SK-N-SH treated with all-trans-retinoic acid at 6 μM for 48 hours (cell line): ENCODE measurements around the gene NCAM1.

Experiments
- ATAC-seq: fragments of 200-7000 bp; cut with Tn5 transposase; 3 replicates; pipeline ENCODE4 v1.9.1; 2020; ENCODE audit warnings: mild to moderate bottlenecking, moderate library complexity
- ARNTL ChIP-seq: fragments of 450-650 bp; formaldehyde crosslinking; IDR thresholded peaks from 2 replicates; pipeline ENCODE4 v1.5.0; 2020; ENCODE audit warnings: low read depth, mild to moderate bottlenecking, moderate library complexity, borderline replicate concordance
- BACH2 ChIP-seq: fragments of 250-450 bp; sonication (Bioruptor Pico); IDR thresholded peaks from 2 replicates; pipeline ENCODE4 v1.9.0; 2021; ENCODE audit warnings: mild to moderate bottlenecking, borderline replicate concordance
- CREB5 ChIP-seq: fragments of 250-450 bp; sonication (Bioruptor Pico); IDR thresholded peaks from 2 replicates; pipeline ENCODE4 v1.5.1; 2020; ENCODE audit warnings: low read depth, mild to moderate bottlenecking, moderate library complexity
- CSDC2 ChIP-seq: fragments of 250-450 bp; sonication (Bioruptor Pico); IDR thresholded peaks from 2 replicates; pipeline ENCODE4 v1.5.0; 2020; ENCODE audit warnings: mild to moderate bottlenecking, moderate library complexity
- CSRNP3 ChIP-seq: fragments of 250-450 bp; sonication (Bioruptor Pico); IDR thresholded peaks from 2 replicates; pipeline ENCODE4 v1.5.1; 2021; ENCODE audit warnings: mild to moderate bottlenecking, moderate library complexity
- ESRRG ChIP-seq: fragments of 250-450 bp; sonication (Bioruptor Pico); IDR thresholded peaks from 2 replicates; pipeline ENCODE4 v1.6.1; 2021; ENCODE audit warnings: mild to moderate bottlenecking
- GLIS3 ChIP-seq: fragments of 250-450 bp; sonication (Bioruptor Pico); IDR thresholded peaks from 2 replicates; pipeline ENCODE4 v1.5.0; 2020; ENCODE audit warnings: mild to moderate bottlenecking, moderate library complexity
- ISL1 ChIP-seq: fragments of 250-450 bp; sonication (Bioruptor Pico); IDR thresholded peaks from 2 replicates; pipeline ENCODE4 v2.1.2; 2022; ENCODE audit warnings: mild to moderate bottlenecking, moderate library complexity
- OSR1 ChIP-seq: fragments of 250-450 bp; sonication (Bioruptor Pico); IDR thresholded peaks from 2 replicates; pipeline ENCODE4 v1.8.0; 2022; ENCODE audit warnings: moderate library complexity, mild to moderate bottlenecking, inconsistent platforms
- PATZ1 ChIP-seq: fragments of 250-450 bp; sonication (Bioruptor Pico); IDR thresholded peaks from 2 replicates; pipeline ENCODE4 v1.8.0; 2020; ENCODE audit warnings: mild to moderate bottlenecking, moderate library complexity, borderline replicate concordance
- PPARA ChIP-seq: fragments of 250-450 bp; sonication (Bioruptor Pico); IDR thresholded peaks from 2 replicates; pipeline ENCODE4 v1.5.0; 2020; ENCODE audit warnings: mild to moderate bottlenecking, borderline replicate concordance
- RARB ChIP-seq: fragments of 250-450 bp; sonication (Bioruptor Pico); IDR thresholded peaks from 2 replicates; pipeline ENCODE4 v1.8.0; 2021; ENCODE audit warnings: mild to moderate bottlenecking, moderate library complexity
- SNAI2 ChIP-seq: fragments of 250-450 bp; sonication (Bioruptor Pico); IDR thresholded peaks from 2 replicates; pipeline ENCODE4 v1.5.0; 2020; ENCODE audit warnings: mild to moderate bottlenecking, moderate library complexity
- TCF4 ChIP-seq: fragments of 250-450 bp; sonication (Bioruptor Pico); IDR thresholded peaks from 2 replicates; pipeline ENCODE4 v1.8.0; 2021; ENCODE audit warnings: mild to moderate bottlenecking, moderate library complexity, borderline replicate concordance
- TSHZ2 ChIP-seq: fragments of 250-450 bp; sonication (Bioruptor Pico); IDR thresholded peaks from 2 replicates; pipeline ENCODE4 v1.5.0; 2020; ENCODE audit warnings: mild to moderate bottlenecking, moderate library complexity
- ZC3H10 ChIP-seq: fragments of 250-450 bp; sonication (Bioruptor Pico); IDR thresholded peaks from 2 replicates; pipeline ENCODE4 v1.5.1; 2021; ENCODE audit warnings: mild to moderate bottlenecking, moderate library complexity
- ZFP3 ChIP-seq: fragments of 250-450 bp; sonication (Bioruptor Pico); IDR thresholded peaks from 2 replicates; pipeline ENCODE4 v1.5.0; 2020; ENCODE audit warnings: mild to moderate bottlenecking, moderate library complexity
- ZFP30 ChIP-seq: fragments of 450-650 bp; formaldehyde crosslinking; IDR thresholded peaks from 2 replicates; pipeline ENCODE4 v1.5.0; 2022; ENCODE audit warnings: mild to moderate bottlenecking, moderate library complexity
- ZNF565 ChIP-seq: fragments of 450-650 bp; formaldehyde crosslinking; conservative IDR thresholded peaks from 2 replicates; pipeline ENCODE4 v1.5.0; 2020; ENCODE audit warnings: low read depth, mild to moderate bottlenecking, moderate library complexity
- ZNF70 ChIP-seq: fragments of 450-650 bp; formaldehyde crosslinking; IDR thresholded peaks from 2 replicates; pipeline ENCODE4 v1.5.0; 2020; ENCODE audit warnings: mild to moderate bottlenecking, moderate library complexity
- ZNF8 ChIP-seq: fragments of 450-650 bp; formaldehyde crosslinking; IDR thresholded peaks from 2 replicates; pipeline ENCODE4 v1.5.0; 2020; ENCODE audit warnings: mild to moderate bottlenecking, moderate library complexity

NCAM1 gene

GRCh38 chr11:113178381-113179070, 217.3 kb downstream of the NCAM1 start (continued):
- TF ChIP-seq PATZ1 (CRISPR knock-in tag) (no peak), TCF4 (CRISPR knock-in tag) (no peak), PPARA (CRISPR knock-in tag) (no peak)

GRCh38 chr11:113179181-113179704, 218.0 kb downstream of the NCAM1 start:
- ATAC-seq: peak; percentile 28; the same call in 1 of the 3 replicates
- TF ChIP-seq ZC3H10 (CRISPR knock-in tag): no peak
- no peak for TF ChIP-seq CSRNP3
- TF ChIP-seq ZNF70 (CRISPR knock-in tag): no peak
- no peak for TF ChIP-seq GLIS3
- TF ChIP-seq, all 23 proteins: peak for 0

- ATAC-seq: no peak
- TF ChIP-seq OSR1 (CRISPR knock-in tag) (no peak), SNAI2 (no peak), ZNF70 (CRISPR knock-in tag) (no peak), TCF4 (CRISPR knock-in tag) (no peak), GLIS3 (no peak), ZFP30 (CRISPR knock-in tag) (no peak), ZNF565 (CRISPR knock-in tag) (no peak), ISL1 (CRISPR knock-in tag) (no peak), ESRRG (CRISPR knock-in tag) (no peak), ARNTL (CRISPR knock-in tag) (no peak), PPARA (CRISPR knock-in tag) (no peak), ZFP3 (CRISPR knock-in tag) (no peak)
Observed at GRCh38 chr11:113181094-113181493, 219.9 kb downstream of the NCAM1 start.

- TF ChIP-seq ZNF565 (CRISPR knock-in tag) (no peak), ZC3H10 (CRISPR knock-in tag) (no peak), SNAI2 (no peak), CREB5 (CRISPR knock-in tag) (no peak), RARB (CRISPR knock-in tag) (no peak), TSHZ2 (no peak), ZNF70 (CRISPR knock-in tag) (no peak), OSR1 (CRISPR knock-in tag) (no peak), ZNF8 (CRISPR knock-in tag) (no peak), ZFP30 (CRISPR knock-in tag) (no peak), CSRNP3 (no peak), PATZ1 (CRISPR knock-in tag) (no peak), ESRRG (CRISPR knock-in tag) (no peak), PPARA (CRISPR knock-in tag) (no peak), ISL1 (CRISPR knock-in tag) (no peak), ZFP3 (CRISPR knock-in tag) (no peak), CSDC2 (CRISPR knock-in tag) (no peak), TCF4 (CRISPR knock-in tag) (no peak), BACH2 (CRISPR knock-in tag) (no peak), GLIS3 (no peak)
Observed at GRCh38 chr11:113182288-113182687, 221.1 kb downstream of the NCAM1 start.

More at GRCh38 chr11:113182288-113182687, 221.1 kb downstream of the NCAM1 start:
- ATAC-seq: no peak
